ENCODE results near the gene ZNF784.

ZNF784 gene, protein sequence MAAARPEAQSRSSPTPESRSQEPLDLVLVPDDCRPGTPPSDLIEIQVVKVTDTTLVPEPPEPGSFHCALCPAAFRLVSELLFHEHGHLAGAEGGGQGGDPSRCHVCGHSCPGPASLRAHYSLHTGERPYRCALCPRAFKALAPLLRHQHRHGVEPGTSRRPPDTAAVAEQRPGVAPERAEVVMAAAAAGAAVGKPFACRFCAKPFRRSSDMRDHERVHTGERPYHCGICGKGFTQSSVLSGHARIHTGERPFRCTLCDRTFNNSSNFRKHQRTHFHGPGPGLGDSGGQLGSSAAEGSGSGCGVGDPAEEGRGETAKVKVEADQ

DNA sequence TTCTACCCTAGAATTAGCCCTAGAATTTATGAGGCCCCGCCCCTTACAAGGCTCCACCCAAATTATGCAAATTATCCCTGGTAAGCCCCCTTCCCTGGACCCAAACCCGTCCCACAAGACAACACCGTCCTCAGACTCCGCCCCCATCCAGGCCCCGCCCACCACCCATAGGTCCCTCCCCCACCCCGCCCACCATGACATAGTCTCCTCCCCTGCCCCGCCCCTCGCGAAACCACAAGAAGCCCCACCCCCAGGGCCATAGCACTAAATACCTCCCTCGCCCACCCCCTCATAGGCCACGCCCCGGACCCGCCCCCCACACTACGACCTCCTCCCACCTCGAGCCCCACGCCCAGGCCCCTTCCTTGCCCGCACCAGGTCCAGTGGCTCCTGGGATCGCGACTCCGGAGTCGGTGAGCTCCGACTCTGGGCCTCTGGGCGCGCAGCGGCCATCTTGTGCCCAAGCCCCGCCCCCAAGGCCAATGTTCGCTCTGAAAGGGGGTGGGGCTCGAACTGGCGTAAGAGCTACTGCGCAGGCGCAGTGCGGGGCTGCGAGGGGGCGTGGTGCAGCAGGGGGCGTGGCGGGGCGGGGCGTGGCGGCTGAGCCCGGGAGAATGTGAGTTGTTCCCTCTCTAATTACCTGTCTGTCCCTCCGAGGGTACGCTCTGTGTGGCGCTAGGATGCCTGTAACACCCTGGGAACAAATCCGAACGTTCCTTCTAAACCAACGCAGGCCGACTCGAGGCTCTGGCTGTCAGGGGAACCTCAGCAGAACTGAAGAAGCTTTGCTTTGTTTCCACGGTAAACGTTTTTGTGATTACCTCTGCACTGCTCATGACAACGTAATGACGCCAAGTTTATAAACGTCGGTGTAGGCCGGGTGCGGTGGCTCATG, at the start of gene ZNF784:
Gene ZNF784, minus strand, starts transcription at position 458 of the 895 bp plus-strand sequence. Its CDS starts 5 bp downstream, at position 453.
- TF ChIP-seq, protein P1, sequence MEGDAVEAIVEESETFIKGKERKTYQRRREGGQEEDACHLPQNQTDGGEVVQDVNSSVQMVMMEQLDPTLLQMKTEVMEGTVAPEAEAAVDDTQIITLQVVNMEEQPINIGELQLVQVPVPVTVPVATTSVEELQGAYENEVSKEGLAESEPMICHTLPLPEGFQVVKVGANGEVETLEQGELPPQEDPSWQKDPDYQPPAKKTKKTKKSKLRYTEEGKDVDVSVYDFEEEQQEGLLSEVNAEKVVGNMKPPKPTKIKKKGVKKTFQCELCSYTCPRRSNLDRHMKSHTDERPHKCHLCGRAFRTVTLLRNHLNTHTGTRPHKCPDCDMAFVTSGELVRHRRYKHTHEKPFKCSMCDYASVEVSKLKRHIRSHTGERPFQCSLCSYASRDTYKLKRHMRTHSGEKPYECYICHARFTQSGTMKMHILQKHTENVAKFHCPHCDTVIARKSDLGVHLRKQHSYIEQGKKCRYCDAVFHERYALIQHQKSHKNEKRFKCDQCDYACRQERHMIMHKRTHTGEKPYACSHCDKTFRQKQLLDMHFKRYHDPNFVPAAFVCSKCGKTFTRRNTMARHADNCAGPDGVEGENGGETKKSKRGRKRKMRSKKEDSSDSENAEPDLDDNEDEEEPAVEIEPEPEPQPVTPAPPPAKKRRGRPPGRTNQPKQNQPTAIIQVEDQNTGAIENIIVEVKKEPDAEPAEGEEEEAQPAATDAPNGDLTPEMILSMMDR (IDR thresholded peaks at IDR 0.05; ENCODE audit: insufficient read depth, low read length, poor library complexity, severe bottlenecking): no peak
- DNase-seq (ENCODE audit: extremely low read depth, insufficient read length): peak; percentile 88
- no peaks in the 10 kb centered on the region; the same call in 1 of the 2 replicates for H3K36me3 ChIP-seq (ENCODE audit: control insufficient read depth, insufficient read depth, low read length)

DNA sequence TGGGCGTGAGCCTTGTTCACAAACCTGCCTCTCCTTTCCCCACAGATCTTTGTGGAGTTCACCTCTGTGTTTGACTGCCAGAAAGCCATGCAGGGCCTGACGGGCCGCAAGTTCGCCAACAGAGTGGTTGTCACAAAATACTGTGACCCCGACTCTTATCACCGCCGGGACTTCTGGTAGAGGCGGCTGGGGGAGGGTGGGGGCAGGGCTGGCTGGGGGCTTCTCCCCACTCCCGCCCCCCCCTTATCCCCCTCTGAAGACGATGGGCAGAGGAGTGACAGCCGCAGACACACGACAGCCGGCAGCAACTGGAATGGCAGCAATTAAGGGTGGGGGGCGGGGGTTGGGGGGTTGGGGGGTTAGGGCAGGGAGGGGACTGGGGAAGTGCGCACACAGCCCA, 49.5 kb upstream of the ZNF784 start:
- H3K36me3 ChIP-seq (ENCODE audit: control insufficient read depth, insufficient read depth, low read length): peaks cover 32% of the 10 kb centered on the region
- H3K4me3 ChIP-seq (replicated peaks; ENCODE audit: low read depth, low read length): no peak overlapping the region
- H3K27me3 ChIP-seq (replicated peaks; ENCODE audit: control insufficient read depth, insufficient read depth, low read length): no peaks in the 10 kb centered on the region
- TF ChIP-seq, protein P1 (IDR thresholded peaks at IDR 0.05; ENCODE audit: insufficient read depth, low read length, poor library complexity, severe bottlenecking): no peak
- no peak for DNase-seq (ENCODE audit: extremely low read depth, insufficient read length)

More for the DNA sequence above, at the start of gene ZNF784:
- Histone ChIP-seq H3K4me3 (replicated peaks; ENCODE audit: low read depth, low read length) (peak within 1 kb of the TSS; percentile 79), H3K27me3 (replicated peaks; ENCODE audit: control insufficient read depth, insufficient read depth, low read length) (no peaks in the 10 kb centered on the region)

DNA sequence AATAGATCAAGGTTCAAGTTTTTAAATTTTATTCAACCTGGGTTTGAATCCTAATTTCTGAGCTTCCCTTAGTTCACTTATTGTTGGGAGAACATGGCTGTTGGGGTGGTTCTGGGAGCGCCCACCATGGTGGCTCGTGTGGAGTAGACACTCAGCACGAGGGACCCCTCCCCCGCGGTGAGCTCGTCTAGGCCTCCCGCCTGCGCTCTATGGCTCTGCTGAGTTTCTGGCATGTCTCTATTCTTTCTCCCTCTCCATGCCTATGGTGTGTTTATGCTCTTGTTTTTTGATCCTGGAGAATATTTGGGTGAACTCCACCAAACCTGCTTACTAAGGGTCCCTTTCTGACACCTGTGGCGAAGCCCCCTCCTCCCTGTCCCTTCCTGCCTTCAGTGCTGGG, 49.1 kb upstream of the ZNF784 start:
- Histone ChIP-seq H3K4me3 (replicated peaks; ENCODE audit: low read depth, low read length) (no peak overlapping the region), H3K36me3 (ENCODE audit: control insufficient read depth, insufficient read depth, low read length) (peaks cover 33% of the 10 kb centered on the region), H3K27me3 (replicated peaks; ENCODE audit: control insufficient read depth, insufficient read depth, low read length) (no peaks in the 10 kb centered on the region)
- TF ChIP-seq, protein P1 (IDR thresholded peaks at IDR 0.05; ENCODE audit: insufficient read depth, low read length, poor library complexity, severe bottlenecking): no peak
- DNase-seq (ENCODE audit: extremely low read depth, insufficient read length): no peak

DNA sequence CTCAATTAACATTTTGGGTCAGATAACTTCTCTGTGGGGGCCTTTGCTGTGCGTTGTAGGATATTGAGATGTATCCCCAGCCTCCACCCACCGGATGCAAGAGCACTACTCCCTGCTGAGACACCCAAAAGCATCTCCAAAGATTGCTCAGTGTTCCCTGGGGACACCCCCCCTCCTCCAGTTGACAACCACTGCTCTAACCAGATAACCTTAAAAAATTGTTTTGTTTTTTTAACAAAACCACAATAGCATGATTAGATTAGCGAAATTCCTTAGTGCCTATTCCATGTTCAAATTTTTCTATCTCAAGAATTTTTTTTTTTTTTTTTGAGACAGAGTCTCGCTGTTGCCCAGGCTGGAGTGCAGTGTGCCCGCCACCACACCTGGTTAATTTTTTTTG, 48.1 kb upstream of the ZNF784 start:
- Histone ChIP-seq H3K27me3 (replicated peaks; ENCODE audit: control insufficient read depth, insufficient read depth, low read length) (no peaks in the 10 kb centered on the region), H3K36me3 (ENCODE audit: control insufficient read depth, insufficient read depth, low read length) (peaks cover 38% of the 10 kb centered on the region), H3K4me3 (replicated peaks; ENCODE audit: low read depth, low read length) (no peak overlapping the region)
- TF ChIP-seq, protein P1 (IDR thresholded peaks at IDR 0.05; ENCODE audit: insufficient read depth, low read length, poor library complexity, severe bottlenecking): no peak
- no peak for DNase-seq (ENCODE audit: extremely low read depth, insufficient read length)

DNA sequence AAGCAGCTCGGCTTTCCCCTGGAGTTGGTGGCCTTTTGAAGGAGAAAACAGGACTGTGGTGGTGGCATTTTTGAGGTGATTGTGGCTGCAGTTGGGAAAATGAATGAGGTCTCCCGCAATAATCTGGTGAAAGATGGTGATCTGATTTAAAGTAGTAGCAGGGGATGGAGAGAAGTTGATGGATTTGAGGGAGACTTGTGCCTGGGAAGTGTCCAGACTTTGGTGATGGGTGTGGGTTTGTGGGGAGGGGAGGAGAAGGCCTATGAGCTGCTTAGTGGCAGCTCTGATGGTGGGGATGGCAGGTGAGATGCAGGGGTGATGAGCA, 46.6 kb upstream of the ZNF784 start:
- TF ChIP-seq, protein P1 (IDR thresholded peaks at IDR 0.05; ENCODE audit: insufficient read depth, low read length, poor library complexity, severe bottlenecking): no peak
- no peaks in the 10 kb centered on the region for H3K27me3 ChIP-seq (replicated peaks; ENCODE audit: control insufficient read depth, insufficient read depth, low read length)
- no peak overlapping the region for H3K4me3 ChIP-seq (replicated peaks; ENCODE audit: low read depth, low read length)
- H3K36me3 ChIP-seq (ENCODE audit: control insufficient read depth, insufficient read depth, low read length): peaks cover 49% of the 10 kb centered on the region
- no peak for DNase-seq (ENCODE audit: extremely low read depth, insufficient read length)
